VCaP (cell line): ENCODE data around the gene PKNOX2.

Source experiments
- H3K27ac ChIP-seq: fragments of 450-650 bp; 2 replicates; pipeline ENCODE4 v1.5.1; 2017
- TF ChIP-seq, protein P1 (sequence below): fragments of 450-650 bp; conservative IDR thresholded peaks from 2 replicates; pipeline ENCODE4 v1.5.1; 2017; ENCODE audit warnings: mild to moderate bottlenecking, moderate library complexity

PKNOX2 gene

DNA sequence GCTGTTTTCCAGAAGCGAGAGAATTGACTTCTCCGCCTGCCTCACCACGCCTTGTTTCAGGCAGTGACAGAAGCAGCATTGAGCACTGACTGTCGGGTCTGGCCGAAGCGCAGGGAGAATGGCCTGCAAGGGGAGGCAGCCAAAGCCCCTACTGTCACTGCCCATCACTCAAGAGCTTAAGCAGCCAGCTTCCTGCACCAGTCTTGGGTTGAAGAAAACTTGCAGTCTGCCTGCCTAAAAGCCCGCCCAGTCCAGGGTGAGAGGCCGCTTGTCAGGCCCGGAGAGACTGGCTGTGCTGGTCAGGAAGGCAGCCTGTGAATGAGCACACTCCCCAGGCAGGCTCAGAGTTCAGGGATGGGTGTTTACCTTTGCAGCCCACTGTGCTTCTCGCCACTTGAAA, 108.3 kb downstream of the PKNOX2 start:
- H3K27ac ChIP-seq = peak overlapping the region; percentile 88
- TF ChIP-seq, protein P1, sequence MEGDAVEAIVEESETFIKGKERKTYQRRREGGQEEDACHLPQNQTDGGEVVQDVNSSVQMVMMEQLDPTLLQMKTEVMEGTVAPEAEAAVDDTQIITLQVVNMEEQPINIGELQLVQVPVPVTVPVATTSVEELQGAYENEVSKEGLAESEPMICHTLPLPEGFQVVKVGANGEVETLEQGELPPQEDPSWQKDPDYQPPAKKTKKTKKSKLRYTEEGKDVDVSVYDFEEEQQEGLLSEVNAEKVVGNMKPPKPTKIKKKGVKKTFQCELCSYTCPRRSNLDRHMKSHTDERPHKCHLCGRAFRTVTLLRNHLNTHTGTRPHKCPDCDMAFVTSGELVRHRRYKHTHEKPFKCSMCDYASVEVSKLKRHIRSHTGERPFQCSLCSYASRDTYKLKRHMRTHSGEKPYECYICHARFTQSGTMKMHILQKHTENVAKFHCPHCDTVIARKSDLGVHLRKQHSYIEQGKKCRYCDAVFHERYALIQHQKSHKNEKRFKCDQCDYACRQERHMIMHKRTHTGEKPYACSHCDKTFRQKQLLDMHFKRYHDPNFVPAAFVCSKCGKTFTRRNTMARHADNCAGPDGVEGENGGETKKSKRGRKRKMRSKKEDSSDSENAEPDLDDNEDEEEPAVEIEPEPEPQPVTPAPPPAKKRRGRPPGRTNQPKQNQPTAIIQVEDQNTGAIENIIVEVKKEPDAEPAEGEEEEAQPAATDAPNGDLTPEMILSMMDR = no peak

DNA sequence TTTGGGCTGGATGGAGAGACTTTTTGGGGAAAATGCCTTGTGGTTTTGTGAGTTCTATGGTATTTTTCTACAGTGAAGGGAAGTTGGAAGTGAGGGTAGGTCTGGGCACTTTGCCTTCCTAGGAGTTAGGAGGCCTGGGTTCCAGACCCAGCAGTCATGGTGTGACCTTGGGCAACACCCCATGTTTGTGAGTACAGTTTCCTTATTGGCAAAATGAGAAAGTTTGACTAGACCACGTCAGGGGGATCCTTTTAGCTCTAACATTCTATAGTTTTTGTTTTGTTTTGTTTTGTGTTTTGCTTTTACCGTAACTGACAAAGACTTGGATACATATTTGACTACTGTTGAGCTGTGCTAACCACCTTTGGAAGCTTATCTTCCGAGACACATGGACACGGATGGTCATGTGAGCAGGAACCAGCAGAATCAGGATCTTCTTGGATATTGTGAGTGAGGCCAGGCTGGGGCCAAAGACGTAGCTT, 109.0 kb downstream of the PKNOX2 start:
- peak overlapping the region; percentile 88 for H3K27ac ChIP-seq
- TF ChIP-seq, protein P1 = no peak

DNA sequence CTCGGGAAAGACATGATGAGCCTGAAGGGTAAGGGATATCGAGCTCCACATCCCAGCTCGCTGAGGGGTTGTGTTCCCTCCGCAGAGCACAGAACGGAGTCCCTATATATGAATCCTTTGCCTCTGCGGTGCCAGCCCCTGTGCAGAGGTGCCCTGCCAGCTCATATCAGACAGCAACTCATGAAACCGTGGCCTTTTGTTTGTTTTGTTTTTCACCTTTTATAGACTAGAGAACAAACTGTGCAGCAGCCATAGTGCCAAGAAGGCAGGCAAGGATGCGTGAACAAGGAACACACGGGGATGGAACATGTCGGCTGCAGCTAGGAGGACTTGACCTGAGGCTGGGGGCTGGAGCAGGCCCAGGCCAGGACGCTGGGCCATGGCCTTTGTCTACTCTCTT, 109.8 kb downstream of the PKNOX2 start:
- TF ChIP-seq, protein P1 = no peak

DNA sequence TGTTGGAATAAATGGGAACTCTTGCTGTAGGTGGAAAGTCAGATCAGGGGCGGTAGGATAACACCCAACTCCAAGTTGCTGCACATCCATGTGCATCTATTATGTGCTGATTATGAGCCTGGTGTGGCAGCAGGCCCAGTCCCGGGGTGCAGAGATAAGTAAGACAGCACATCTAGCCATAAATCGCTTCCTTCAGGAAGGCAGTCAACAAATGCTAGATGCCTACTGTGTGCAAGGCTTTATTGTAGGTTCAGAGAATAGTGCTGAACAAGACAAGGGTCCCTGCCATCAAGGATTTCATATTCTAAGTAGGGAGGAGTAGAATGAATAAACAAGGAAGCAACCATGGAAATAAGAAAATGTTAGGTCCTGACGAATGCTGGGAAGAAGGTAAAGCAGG, 110.2 kb downstream of the PKNOX2 start:
- H3K27ac ChIP-seq = peak overlapping the region; percentile 88
- TF ChIP-seq, protein P1 = no peak

More for the DNA sequence above, 109.8 kb downstream of the PKNOX2 start:
- peak overlapping the region; percentile 88 for H3K27ac ChIP-seq

DNA sequence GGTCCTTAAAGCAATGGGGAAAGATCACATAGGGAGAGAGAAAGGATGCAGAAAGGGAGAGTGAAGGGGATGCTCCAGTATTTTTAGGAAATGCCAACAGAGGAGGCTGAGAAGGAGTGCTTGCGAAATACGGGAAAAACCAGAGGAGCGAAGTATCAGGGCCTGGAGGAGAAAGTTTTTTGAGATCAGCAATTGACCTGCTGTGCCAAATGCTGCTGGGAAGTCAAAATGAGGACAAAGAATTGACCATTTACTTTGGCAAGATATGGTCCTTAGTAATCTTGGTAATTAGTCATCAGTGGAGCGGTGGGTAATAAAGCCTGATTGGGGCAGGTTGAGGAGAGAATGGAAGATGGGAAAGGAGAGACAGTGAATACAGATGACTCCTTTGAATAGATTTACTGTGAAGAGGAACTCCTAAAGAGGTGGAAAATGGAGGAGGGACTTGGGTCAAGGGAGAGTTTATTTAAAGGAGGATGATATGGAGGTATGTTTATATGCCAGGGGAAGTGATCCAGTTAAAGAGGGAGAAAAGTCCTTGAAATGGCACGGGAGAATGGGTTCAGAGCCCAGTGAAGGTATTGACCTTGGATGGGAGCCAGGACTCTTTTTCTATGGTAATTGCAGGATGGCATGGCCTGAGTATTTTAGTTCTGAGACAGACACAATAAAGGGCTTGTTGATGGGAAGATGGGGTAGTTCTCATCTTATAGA, 111.5 kb downstream of the PKNOX2 start:
- H3K27ac ChIP-seq = peak overlapping the region; percentile 88
- TF ChIP-seq, protein P1 = no peak

DNA sequence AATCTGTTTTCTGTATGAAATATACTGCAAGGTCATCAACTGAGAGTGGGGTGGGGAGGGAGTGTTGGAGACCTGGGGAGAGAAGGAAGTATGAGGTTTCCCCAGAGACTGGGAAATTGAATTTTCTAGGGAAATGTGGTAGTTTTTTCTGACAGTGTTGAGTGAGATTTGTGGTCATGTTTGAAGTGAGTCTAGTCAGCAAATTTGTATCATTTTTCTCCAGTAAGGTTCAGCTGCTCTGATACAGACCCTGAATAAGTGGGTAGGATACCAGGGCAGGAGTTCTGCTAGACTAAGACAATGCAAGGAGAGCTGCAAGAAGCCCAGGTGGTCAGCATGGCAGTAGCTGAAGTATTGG, 112.0 kb downstream of the PKNOX2 start:
- TF ChIP-seq, protein P1 = no peak
- peak overlapping the region; percentile 88 for H3K27ac ChIP-seq

DNA sequence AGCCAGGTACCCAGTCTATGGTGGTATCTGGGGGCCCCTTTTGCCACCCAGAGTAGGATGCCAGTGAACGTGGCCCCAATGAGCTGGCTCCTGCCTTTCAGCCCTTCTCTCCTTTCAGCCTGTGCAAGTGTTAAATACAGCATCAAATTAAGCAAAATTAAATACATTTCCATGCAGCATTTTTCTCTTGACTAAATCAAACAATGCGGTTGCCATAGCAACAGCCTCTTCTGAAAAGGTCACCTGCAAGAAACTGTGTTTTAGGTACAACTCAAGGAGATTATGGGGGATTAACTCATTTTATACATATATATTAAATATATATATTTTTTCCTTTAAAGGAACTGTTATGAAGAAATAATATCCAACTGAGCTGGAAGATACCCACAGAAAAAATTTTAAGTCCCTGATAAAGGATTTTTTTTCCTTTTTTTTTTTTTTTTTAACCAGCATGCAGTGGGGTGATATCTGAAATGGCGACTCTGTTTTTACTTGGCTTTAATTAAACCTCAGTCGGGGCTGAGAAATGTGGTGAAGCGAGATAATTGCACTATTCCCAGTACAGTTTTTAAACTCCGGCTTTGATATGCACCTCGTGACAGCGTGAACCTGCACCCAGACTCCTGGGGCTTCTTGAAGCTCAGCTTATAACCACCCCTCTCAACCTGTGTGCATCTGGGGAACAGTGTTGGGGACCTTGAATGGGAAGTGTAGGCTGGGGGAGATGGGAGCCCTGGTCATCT, 115.3 kb downstream of the PKNOX2 start:
- TF ChIP-seq, protein P1 = no peak
- H3K27ac ChIP-seq = no peak overlapping the region
